Breast epithelium (tissue), 3 donors: ENCODE data around the gene WWOX.

ENCODE experiments used
- CTCF ChIP-seq, 3 donors: fragments of 450-650 bp; IDR thresholded peaks; one replicate each; pipeline ENCODE4 v1.5.1; 2016 to 2017; ENCODE audit warnings: antibody characterized with exemption in 3 of 3, mild to moderate bottlenecking in 3 of 3, moderate library complexity in 3 of 3
- POLR2A ChIP-seq: fragments of 450-650 bp; IDR thresholded peaks from one replicate; pipeline ENCODE4 v1.6.1; 2016; ENCODE audit warnings: antibody characterized with exemption, mild to moderate bottlenecking, moderate library complexity
- POLR2AphosphoS5 ChIP-seq, 3 donors: sonication (generic); formaldehyde crosslinking; IDR thresholded peaks; one replicate each; pipeline ENCODE4 v1.6.1; 2017; ENCODE audit warnings: antibody characterized with exemption in 3 of 3

GRCh38 chr16:78906135-78906534 is 806.7 kb downstream of the WWOX start:
- TF ChIP-seq CTCF (IDR thresholded peaks at IDR 0.05) (no peak), POLR2A (no peak), POLR2AphosphoS5 (IDR thresholded peaks at IDR 0.05) (no peak)
